ENCODE data around the gene SAP30L.

SAP30L gene

GRCh38 chr5:154505567-154505966, 59.8 kb downstream of the SAP30L start:
- Histone ChIP-seq H3K36me3 (replicated peaks) (no peaks in the 10 kb centered on the region), H3K9me3 (no peaks in the 10 kb centered on the region), H3K4me1 (no peaks in the 10 kb centered on the region), H3K4me3 (no peak overlapping the region), H3K27me3 (ENCODE audit: low read depth) (peaks cover 9% of the 10 kb centered on the region)
- in situ Hi-C loops (cut with MboI; ENCODE audit: low sequenced_read_pairs): no loop called here
- no peak for DNase-seq (ENCODE audit: low spot score in 2 of 2)

DNA sequence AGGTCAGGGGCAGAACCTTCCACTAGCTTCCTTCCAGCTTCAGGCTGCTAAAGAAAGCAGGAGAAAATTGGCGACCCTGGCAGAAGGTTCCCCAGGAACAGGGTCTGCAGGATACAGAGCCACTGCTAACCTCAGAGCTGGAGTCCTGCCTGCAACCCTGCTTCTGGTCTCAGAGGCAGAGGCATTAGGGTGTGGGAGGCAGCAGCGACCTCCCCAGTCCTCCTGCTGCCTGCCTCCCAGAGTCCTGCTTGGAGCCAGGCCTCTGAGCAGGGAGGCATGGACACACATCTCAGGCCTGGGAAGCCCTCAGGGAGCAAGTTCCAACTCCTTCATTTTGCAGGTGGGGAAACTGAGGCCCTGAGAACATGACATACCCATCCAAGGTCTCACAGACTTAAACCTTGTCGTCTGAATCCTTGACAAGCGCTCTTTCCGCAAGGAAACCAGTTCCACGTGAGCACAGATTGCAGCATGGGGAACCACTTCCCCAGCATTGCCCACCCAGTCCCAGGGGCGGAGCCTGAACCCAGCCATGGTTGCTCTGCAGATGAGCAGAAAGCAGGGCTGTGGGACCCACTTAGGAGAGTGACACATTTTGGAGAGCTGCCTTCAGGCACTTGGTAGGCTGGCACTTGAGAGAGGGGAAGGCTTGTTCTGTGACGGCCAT, 60.4 kb downstream of the SAP30L start:
- no peak for DNase-seq (ENCODE audit: low spot score in 2 of 2)
- Histone ChIP-seq H3K27me3 (ENCODE audit: low read depth) (peaks cover 8% of the 10 kb centered on the region), H3K9me3 (no peaks in the 10 kb centered on the region), H3K4me1 (no peaks in the 10 kb centered on the region), H3K36me3 (replicated peaks) (no peaks in the 10 kb centered on the region), H3K4me3 (no peak overlapping the region)
- in situ Hi-C loops (cut with MboI; ENCODE audit: low sequenced_read_pairs): no loop called here

DNA sequence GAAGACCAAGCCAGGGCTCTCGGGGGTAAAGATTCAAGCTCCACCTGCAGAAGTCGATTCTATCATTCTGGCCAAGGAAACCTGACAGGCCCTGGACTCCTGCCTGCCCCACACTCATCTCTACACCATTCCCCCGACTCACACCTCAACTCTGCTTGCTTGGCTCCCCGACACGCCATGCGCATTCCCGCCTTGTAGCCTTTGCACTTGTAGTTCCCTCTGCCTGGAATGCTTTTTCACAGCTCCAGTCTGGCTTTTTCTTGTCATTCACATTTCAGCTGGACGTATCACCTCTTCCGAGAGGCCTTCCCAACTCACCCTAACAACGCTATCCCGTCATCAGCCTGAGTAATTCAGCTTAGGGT, 60.9 kb downstream of the SAP30L start:
- H3K27me3 ChIP-seq (ENCODE audit: low read depth): peaks cover 6% of the 10 kb centered on the region
- H3K4me3 ChIP-seq: no peak overlapping the region
- in situ Hi-C loops (cut with MboI; ENCODE audit: low sequenced_read_pairs): no loop called here
- no peaks in the 10 kb centered on the region for H3K36me3 ChIP-seq (replicated peaks)
- no peak for DNase-seq (ENCODE audit: low spot score in 2 of 2)
- H3K4me1 ChIP-seq: no peaks in the 10 kb centered on the region
- no peaks in the 10 kb centered on the region for H3K9me3 ChIP-seq

- in situ Hi-C loops (cut with MboI; ENCODE audit: low sequenced_read_pairs): no loop called here
- no peaks in the 10 kb centered on the region for H3K9me3 ChIP-seq
- H3K4me3 ChIP-seq: no peak overlapping the region
- H3K4me1 ChIP-seq: no peaks in the 10 kb centered on the region
- H3K27me3 ChIP-seq (ENCODE audit: low read depth): no peaks in the 10 kb centered on the region; the same call in 1 of the 2 replicates
- no peaks in the 10 kb centered on the region for H3K36me3 ChIP-seq (replicated peaks)
- DNase-seq (ENCODE audit: low spot score in 2 of 2): no peak
Observed at GRCh38 chr5:154508114-154508513, 62.3 kb downstream of the SAP30L start.

- Histone ChIP-seq H3K27me3 (ENCODE audit: low read depth) (peaks cover 7% of the 10 kb centered on the region; the same call in 1 of the 2 replicates), H3K4me3 (no peak overlapping the region), H3K9me3 (no peaks in the 10 kb centered on the region), H3K36me3 (replicated peaks) (no peaks in the 10 kb centered on the region), H3K4me1 (no peaks in the 10 kb centered on the region)
- in situ Hi-C loops (cut with MboI; ENCODE audit: low sequenced_read_pairs): no loop called here
- DNase-seq (ENCODE audit: low spot score in 2 of 2): no peak
Observed at GRCh38 chr5:154509784-154510555, 64.2 kb downstream of the SAP30L start.
